DND-41 (cell line): ENCODE measurements around the gene GOLGA6L1.

Experiments
- EZH2 ChIP-seq: IDR thresholded peaks from 3 replicates; pipeline ENCODE4 v1.6.1; 2012; ENCODE audit warnings: borderline replicate concordance, low read depth, mild to moderate bottlenecking, moderate library complexity, low read length, inconsistent platforms; ENCODE audit not compliant: severe bottlenecking
- TF ChIP-seq, protein P1 (sequence below): IDR thresholded peaks from 2 replicates; pipeline ENCODE4 v1.5.1; 2012; ENCODE audit warnings: borderline replicate concordance, low read length, moderate library complexity, mild to moderate bottlenecking; ENCODE audit not compliant: poor library complexity, severe bottlenecking; ENCODE audit errors: extremely low read depth

DNA sequence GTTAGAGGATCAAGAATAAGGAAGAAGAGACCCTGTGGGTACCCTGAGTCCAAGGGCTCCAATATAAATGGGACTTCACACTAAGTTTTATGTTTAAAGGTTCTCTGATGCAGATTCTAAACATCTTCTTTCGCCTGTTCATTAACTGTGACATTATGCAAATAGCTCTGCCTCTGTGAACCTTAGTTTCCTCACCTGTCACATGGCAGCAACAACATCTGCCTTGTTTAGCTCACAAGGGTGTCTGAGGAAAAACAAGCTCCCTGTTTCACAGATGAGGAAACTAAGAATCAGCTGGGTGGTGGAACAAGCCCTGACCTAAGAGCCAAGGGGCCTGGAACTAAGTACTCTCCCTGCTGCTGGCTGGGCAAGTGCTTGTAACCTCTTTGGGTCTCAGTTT is 40.8 kb downstream of the GOLGA6L1 start:
- TF ChIP-seq, protein P1, sequence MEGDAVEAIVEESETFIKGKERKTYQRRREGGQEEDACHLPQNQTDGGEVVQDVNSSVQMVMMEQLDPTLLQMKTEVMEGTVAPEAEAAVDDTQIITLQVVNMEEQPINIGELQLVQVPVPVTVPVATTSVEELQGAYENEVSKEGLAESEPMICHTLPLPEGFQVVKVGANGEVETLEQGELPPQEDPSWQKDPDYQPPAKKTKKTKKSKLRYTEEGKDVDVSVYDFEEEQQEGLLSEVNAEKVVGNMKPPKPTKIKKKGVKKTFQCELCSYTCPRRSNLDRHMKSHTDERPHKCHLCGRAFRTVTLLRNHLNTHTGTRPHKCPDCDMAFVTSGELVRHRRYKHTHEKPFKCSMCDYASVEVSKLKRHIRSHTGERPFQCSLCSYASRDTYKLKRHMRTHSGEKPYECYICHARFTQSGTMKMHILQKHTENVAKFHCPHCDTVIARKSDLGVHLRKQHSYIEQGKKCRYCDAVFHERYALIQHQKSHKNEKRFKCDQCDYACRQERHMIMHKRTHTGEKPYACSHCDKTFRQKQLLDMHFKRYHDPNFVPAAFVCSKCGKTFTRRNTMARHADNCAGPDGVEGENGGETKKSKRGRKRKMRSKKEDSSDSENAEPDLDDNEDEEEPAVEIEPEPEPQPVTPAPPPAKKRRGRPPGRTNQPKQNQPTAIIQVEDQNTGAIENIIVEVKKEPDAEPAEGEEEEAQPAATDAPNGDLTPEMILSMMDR: no peak
- TF ChIP-seq EZH2: no peak
